GM19463 (cell line): ENCODE measurements around the gene INTS2.
"Not testable (repeated sequence)": the region's sequence is repeated elsewhere in the genome, so short reads cannot be mapped to it uniquely, and the experiment has no call there.

ENCODE experiments used
- ATAC-seq: cut with Tn5 transposase; IDR thresholded peaks from one replicate; pipeline ENCODE4 v1.9.1; 2021; ENCODE audit warnings: mild to moderate bottlenecking, moderate library complexity; ENCODE audit not compliant: unreplicated experiment

Gene INTS2

DNA sequence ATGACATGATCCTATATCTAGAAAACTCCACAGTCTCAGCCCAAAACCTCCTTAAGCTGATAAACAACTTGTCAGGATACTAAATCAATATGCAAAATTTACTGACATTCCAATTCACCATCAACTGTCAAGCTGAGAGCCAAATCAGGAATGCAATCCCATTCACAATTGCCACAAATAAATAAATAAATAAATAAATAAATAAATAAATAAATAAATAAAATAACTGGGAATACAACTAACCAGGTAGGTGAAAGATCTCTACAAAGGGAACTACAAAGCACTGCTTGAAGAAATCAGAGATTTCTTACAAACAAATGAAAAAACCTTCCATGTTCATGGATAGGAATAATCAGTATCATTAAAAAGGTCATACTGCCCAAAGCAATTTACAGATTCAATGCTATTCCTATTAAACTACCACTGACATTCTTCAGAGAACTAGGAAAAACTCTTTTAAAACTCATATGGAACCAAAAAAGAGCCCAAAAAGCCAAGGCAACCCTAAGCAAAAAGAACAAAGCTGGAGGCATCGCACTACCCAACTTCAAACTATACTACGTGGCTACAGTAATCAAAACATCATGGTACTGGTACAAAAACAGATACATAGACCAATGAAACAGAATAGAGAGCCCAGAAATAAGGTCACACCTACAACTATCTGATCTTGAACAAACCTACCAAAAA lies 102.2 kb downstream of the INTS2 start:
- no peak for ATAC-seq

DNA sequence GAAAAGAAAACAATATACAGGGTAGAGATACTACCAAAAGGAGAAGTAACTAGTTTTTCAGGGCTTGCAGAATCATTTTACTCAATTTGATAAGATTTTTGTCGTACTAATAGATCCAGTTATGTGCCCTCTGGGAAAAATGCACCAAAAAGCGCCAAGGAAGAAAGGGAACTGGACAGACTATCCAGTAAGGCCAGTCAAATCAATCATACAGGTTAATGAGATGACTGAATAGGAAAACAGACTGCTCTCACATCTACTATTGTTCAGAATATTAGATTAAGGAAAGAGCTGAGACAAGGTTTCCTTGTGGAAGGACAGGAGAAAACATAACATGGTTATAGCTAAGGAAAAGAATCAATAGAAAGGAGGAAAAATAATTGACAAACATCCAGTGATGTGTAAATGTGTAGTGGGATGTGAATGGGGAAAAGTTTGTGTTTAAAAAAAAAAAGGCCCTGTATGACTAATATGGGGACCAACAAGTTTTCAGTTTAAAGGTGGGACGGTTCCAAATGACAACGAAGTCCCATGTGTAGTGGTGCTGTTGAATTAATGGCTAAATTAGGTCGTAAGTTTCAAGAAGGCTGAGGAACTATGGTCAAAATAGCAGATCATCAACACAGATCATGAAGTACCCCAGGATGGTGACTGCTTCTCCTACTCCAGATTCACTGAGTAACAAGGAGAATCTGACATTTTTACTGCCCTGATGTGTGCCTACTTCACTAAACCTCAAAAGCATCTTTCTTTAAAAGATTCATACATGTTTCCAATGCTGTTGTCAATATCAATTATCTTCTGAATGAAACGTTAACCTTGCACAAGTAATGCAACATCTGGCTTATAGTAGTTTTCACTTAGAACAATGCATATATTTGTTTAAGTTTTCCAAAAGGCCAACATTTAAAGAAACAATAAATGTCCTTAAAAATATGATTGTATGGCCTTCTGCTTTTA lies 105.2 kb downstream of the INTS2 start:
- no peak for ATAC-seq

DNA sequence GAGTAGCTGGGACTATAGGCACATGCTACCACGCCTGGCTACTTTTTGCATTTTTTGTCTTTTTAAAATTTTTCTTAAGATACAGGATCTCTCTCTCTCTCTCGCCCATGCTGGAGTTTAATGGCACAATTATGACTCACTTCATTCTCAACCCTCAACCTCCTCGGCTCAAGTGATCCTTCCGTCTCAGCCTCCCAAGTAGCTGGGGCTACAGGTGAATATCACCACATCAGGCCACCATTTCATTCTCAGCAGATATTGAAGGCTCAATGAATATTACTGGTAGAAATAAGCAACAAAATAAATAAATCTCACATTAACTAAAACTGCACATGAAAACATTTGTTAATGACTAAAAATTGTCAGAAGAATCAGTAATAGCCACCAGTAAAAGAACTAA lies 106.1 kb downstream of the INTS2 start:
- no peak for ATAC-seq

GRCh38 chr17:61819265-61819664 lies 108.5 kb downstream of the INTS2 start:
- not testable (repeated sequence) for ATAC-seq

DNA sequence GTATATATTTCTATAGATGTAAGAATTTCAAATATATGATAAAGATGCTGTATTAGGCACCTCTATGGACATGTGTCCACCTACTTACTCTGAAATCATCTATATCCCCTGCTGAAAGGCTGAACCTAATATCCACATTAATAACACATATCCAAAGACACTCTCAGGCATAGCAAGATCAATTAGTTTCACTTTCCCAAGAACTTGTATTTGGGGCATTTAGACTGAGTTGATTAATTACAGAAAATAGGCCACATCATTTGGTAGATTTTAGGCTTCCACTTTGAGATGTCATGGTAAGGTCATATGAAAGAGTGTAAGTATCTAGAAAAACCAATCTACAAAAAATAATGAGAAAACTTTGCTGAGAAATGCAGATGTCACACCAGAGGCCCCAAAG lies 109.6 kb downstream of the INTS2 start:
- ATAC-seq = no peak

- ATAC-seq = no peak
Measured at GRCh38 chr17:61817452-61817851, 110.3 kb downstream of the INTS2 start.

- no peak for ATAC-seq
Measured at GRCh38 chr17:61816538-61816937, 111.2 kb downstream of the INTS2 start.

DNA sequence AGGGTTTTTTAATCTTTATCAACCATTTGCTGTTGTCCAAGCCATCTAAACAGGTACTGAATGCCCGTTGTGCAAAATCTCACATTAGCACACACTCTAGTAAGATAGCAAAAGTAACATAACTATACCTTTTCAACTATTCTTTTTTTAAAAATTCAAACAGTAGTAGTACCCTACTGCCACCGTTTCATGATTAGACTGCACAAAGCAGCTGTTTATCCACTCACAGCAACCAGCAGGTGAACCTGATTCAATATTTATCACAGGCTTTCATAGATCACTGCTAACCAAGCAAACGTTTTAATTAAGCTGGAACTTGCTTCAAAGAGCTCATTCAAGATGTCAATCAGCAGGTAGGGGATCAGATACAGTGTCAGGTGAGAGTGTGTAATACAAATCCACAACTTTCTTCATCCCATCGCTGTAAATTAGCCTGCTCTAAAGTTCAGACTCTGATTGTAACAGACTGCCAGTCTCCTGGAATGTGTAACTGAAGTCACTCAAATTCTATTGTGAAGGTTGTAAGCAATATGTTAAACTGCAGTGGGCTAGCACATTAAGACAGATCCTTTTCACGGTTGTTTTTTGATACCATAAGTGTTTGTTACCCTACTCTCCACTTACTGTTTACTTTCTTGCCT lies 111.8 kb downstream of the INTS2 start:
- ATAC-seq = no peak
